Panc1 (cell line): ENCODE data around the gene SRSF12. TPM values are rescaled to one million over a fixed set of nuclear protein-coding genes. Genes with fewer than 3 reads are reported as not detected.
A peak's percentile ranks its signal among the peaks of the same experiment; 100 is the strongest.

Experiments
- ATAC-seq: fragments of 200-7000 bp; cut with Tn5 transposase; 2 replicates; pipeline ENCODE4 v1.9.1; 2020; ENCODE audit warnings: mild to moderate bottlenecking, moderate library complexity
- Bru-seq: library from RNA; stranded (reverse); fragments of 400-500 nt; gene quantifications from one replicate; lab custom pipeline; 2021; lab: Mats Ljungman, UMichigan
- BruChase-seq, 2 experiments: library from RNA; stranded (reverse); fragments of 400-500 nt; gene quantifications; one replicate each; lab custom pipeline; 2021; lab: Mats Ljungman, UMichigan
- BruUV-seq: library from RNA; stranded (reverse); fragments of 400-500 nt; replicated peaks from 2 replicates; lab custom pipeline; 2021; lab: Mats Ljungman, UMichigan
- CTCF ChIA-PET: fragments of 300-600 bp; sonication (Branson Sonifier 250); formaldehyde crosslinking; loops from one replicate; lab custom pipeline; 2022; ENCODE audit warnings: antibody characterized with exemption; lab: Charles Lee
- POLR2A ChIA-PET: fragments of 300-600 bp; sonication (Branson Sonifier 250); formaldehyde crosslinking; loops from one replicate; lab custom pipeline; 2022; ENCODE audit warnings: antibody characterized with exemption; lab: Charles Lee
- DNase-seq: peaks from one replicate; pipeline ENCODE4 v3.0.0-alpha.2; 2010; ENCODE audit warnings: low read depth, low spot score
- H3K27ac ChIP-seq: 2 replicates; pipeline ENCODE4 v1.5.1; 2011; ENCODE audit warnings: mild to moderate bottlenecking, low read length, inconsistent platforms
- H3K27me3 ChIP-seq: fragments of 200-500 bp; sonication (Bioruptor generic); 2 replicates; pipeline ENCODE4 v1.6.0; 2014; ENCODE audit warnings: low read length, inconsistent platforms; ENCODE audit not compliant: control insufficient read depth, insufficient read depth
- H3K36me3 ChIP-seq: fragments of 200-500 bp; sonication (Bioruptor generic); 2 replicates; pipeline ENCODE4 v1.5.1; 2014; ENCODE audit warnings: inconsistent platforms, mild to moderate bottlenecking, low read length, moderate library complexity; ENCODE audit not compliant: control insufficient read depth, insufficient read depth
- H3K4me1 ChIP-seq: 2 replicates; pipeline ENCODE4 v1.5.1; 2011; ENCODE audit warnings: inconsistent platforms, mild to moderate bottlenecking, low read length, moderate library complexity; ENCODE audit not compliant: control insufficient read depth, insufficient read depth
- H3K4me3 ChIP-seq, 2 experiments: 2 replicates each; pipeline ENCODE4 v1.5.1; 2011 to 2012; ENCODE audit warnings: low read depth in 2 of 2, low read length in 2 of 2, mild to moderate bottlenecking in 2 of 2, inconsistent platforms in 1 of 2, moderate library complexity in 1 of 2
- H3K9me3 ChIP-seq: fragments of 200-500 bp; sonication (Bioruptor generic); 2 replicates; pipeline ENCODE4 v1.5.1; 2014; ENCODE audit warnings: low read depth, mild to moderate bottlenecking, inconsistent platforms, low read length, moderate library complexity; ENCODE audit not compliant: control insufficient read depth, insufficient read depth
- POLR2AphosphoS5 ChIP-seq: IDR thresholded peaks from 2 replicates; pipeline ENCODE4 v1.6.1; 2012; ENCODE audit warnings: mild to moderate bottlenecking, low read depth, low read length, moderate library complexity
- REST ChIP-seq, 2 experiments: IDR thresholded peaks; 2 replicates each; pipeline ENCODE4 v1.6.1; 2011 to 2012; ENCODE audit warnings: low read depth in 2 of 2, control low read depth in 1 of 2, low read length in 1 of 2, mild to moderate bottlenecking in 1 of 2, moderate library complexity in 1 of 2; ENCODE audit not compliant: insufficient read depth in 1 of 2
- SIN3A ChIP-seq: IDR thresholded peaks from 2 replicates; pipeline ENCODE4 v1.6.1; 2012; ENCODE audit warnings: low read depth, mild to moderate bottlenecking, low read length, moderate library complexity, borderline replicate concordance; ENCODE audit not compliant: insufficient read depth
- TCF7L2 ChIP-seq: IDR thresholded peaks from 2 replicates; pipeline ENCODE4 v1.6.1; 2011; ENCODE audit warnings: mild to moderate bottlenecking, low read depth, low read length, inconsistent platforms
- in situ Hi-C: cut with HindIII; loops from 2 replicates; pipeline ENCODE4 v1.10.0; 2016; ENCODE audit warnings: low sequenced_read_pairs, low pct_unique_long_range_greater_than_20kb
- intact Hi-C: fragments of 100-400 bp; cut with micrococcal nuclease; formaldehyde crosslinking; loops from one replicate; pipeline ENCODE4 v1.10.0; 2022; ENCODE audit not compliant: unreplicated experiment
- long read RNA-seq: library from polyadenylated mRNA; unstranded; transcript quantifications from one replicate; pipeline ENCODE4 v2.0.0, GENCODE V29; 2021; ENCODE audit not compliant: unreplicated experiment
- polyA plus RNA-seq: library from polyadenylated mRNA; unstranded; fragments of >200 nt; gene quantifications from one replicate; pipeline ENCODE4 v1.2.1, GENCODE V29; 2012; ENCODE audit warnings: missing spikeins; ENCODE audit not compliant: insufficient read length
- total RNA-seq: library from RNA; stranded (reverse); gene quantifications from one replicate; pipeline ENCODE4 v1.2.1, GENCODE V29; 2021; ENCODE audit not compliant: unreplicated experiment
- TF ChIP-seq, protein P1 (sequence below): fragments of 450-650 bp; IDR thresholded peaks from 2 replicates; pipeline ENCODE4 v1.5.1; 2017; ENCODE audit warnings: mild to moderate bottlenecking

SRSF12 gene
- total RNA-seq (0.28 TPM), Bru-seq, nascent RNA (percentile 25 among the genes with signal in this experiment), BruChase-seq, experiment 1, labeled RNA remaining after a 2-hour chase (percentile 22 among the genes with signal in this experiment), BruChase-seq, experiment 2, labeled RNA remaining after a 6-hour chase (percentile 25 among the genes with signal in this experiment)
- 0.24 TPM for polyA plus RNA-seq
- long read RNA-seq: 0 reads

GRCh38 chr6:89117211-89118108, at the start of gene SRSF12:
SRSF12 (minus strand) TSS chr6:89118071; CDS start chr6:89117887, 184 bp downstream.
- DNase-seq (no peak), ATAC-seq (peak; percentile 86)
- Histone ChIP-seq H3K4me1 (peaks cover 5% of the 10 kb centered on the region; the same call in 1 of the 2 replicates), H3K36me3 (no peaks in the 10 kb centered on the region), H3K9me3 (no peaks in the 10 kb centered on the region), H3K27ac (no peak within 1 kb of the TSS), H3K4me3 (peak within 1 kb of the TSS; percentile 48 to 54), H3K27me3 (peaks cover 6% of the 10 kb centered on the region; the same call in 1 of the 2 replicates)
- in situ Hi-C loops (no loop called here), intact Hi-C loops (no loop called here)
- POLR2A ChIA-PET: interaction anchor here (0.6 kb wide), 2 partner anchors 29 to 35 kb away, joined by 3 to 12 read pairs; no protein-coding TSS in a partner anchor
- no TSS peak for BruUV-seq
- CTCF ChIA-PET: interaction anchor here (0.5 kb wide), 1 partner anchor 493 kb away, joined by 5 read pairs; no protein-coding TSS in a partner anchor
- TF ChIP-seq TCF7L2 (no peak), SIN3A (no peak), POLR2AphosphoS5 (no peak), REST (IDR thresholded peaks at IDR 0.05; ENCODE audit: insufficient read depth in 1 of 2, low read depth in 2 of 2, low read length in 1 of 2) (no peak)
- TF ChIP-seq, protein P1, sequence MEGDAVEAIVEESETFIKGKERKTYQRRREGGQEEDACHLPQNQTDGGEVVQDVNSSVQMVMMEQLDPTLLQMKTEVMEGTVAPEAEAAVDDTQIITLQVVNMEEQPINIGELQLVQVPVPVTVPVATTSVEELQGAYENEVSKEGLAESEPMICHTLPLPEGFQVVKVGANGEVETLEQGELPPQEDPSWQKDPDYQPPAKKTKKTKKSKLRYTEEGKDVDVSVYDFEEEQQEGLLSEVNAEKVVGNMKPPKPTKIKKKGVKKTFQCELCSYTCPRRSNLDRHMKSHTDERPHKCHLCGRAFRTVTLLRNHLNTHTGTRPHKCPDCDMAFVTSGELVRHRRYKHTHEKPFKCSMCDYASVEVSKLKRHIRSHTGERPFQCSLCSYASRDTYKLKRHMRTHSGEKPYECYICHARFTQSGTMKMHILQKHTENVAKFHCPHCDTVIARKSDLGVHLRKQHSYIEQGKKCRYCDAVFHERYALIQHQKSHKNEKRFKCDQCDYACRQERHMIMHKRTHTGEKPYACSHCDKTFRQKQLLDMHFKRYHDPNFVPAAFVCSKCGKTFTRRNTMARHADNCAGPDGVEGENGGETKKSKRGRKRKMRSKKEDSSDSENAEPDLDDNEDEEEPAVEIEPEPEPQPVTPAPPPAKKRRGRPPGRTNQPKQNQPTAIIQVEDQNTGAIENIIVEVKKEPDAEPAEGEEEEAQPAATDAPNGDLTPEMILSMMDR: no peak

DNA sequence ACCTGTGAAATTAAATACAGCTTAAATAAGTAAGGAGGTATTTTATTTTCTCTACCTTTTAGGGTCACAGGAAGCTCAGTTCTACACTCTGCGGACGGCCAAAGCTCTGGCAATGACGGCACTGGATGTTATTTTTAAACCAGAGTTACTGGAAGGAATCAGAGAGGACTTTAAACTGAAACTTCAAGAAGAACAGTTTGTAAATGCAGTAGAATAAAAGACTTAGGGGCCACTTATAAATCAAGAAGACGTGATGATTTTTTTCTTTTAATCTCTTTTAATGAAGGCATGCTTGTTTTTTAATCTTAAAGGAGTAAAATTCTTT, 44.1 kb upstream of the SRSF12 start:
- H3K27ac ChIP-seq: no peak overlapping the region
- peaks cover 4% of the 10 kb centered on the region for H3K36me3 ChIP-seq
- BruUV-seq: no TSS peak
- in situ Hi-C loops: no loop called here
- DNase-seq (no peak), ATAC-seq (no peak)
- no peaks in the 10 kb centered on the region for H3K27me3 ChIP-seq
- no peak overlapping the region for H3K4me3 ChIP-seq
- H3K9me3 ChIP-seq: no peaks in the 10 kb centered on the region
- CTCF ChIA-PET: no interaction called here
- H3K4me1 ChIP-seq: no peaks in the 10 kb centered on the region
- TF ChIP-seq, protein P1: no peak
- no peak for TF ChIP-seq SIN3A
- no peak for TF ChIP-seq TCF7L2
- no peak for TF ChIP-seq REST (IDR thresholded peaks at IDR 0.05; ENCODE audit: insufficient read depth in 1 of 2, low read depth in 2 of 2, low read length in 1 of 2)
- TF ChIP-seq POLR2AphosphoS5: no peak
- POLR2A ChIA-PET: interaction anchor here (0.7 kb wide), 1 partner anchor 29 kb away, joined by 3 read pairs; no protein-coding TSS in a partner anchor
- intact Hi-C loops: no loop called here
